ENCODE results near the gene CBLIF. TPM values are rescaled to one million over a fixed set of nuclear protein-coding genes. Genes with fewer than 3 reads are reported as not detected.
"Not testable (repeated sequence)": the region's sequence is repeated elsewhere in the genome, so short reads cannot be mapped to it uniquely, and the experiment has no call there.

The CBLIF gene
- total RNA-seq, 1 donor from 2014 or later, result not detected

DNA sequence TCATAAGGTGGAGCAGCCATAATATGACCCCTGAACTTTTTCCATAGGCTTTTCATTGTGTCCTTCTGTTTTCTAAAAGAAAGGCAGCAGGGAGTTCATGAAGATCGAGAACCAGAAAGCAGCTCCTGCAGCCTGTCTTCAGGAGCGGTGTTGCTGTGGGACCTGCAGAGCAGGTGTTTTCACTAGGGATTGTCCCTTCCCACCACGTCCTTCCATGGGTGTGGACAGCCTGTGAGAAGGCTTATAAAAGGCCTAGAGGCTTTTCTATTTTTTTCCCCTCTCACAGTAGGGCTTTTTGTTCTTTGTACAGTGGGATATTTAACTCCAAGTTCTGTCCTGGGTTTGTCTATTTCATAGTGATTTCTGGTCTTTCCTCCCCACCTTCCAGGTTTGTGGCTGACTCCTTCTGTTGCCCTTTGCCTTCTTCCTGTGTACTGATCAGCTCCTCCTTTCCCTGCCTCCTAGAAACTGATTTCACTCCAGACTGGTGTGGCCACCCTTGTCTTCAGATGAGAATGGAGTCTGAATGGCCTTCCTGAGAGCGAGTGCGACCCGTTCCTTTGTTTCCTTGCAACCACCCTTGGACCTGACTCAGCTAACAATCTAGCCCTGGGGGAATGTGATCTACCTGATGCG, 44.8 kb downstream of the CBLIF start:
- no peak for DNase-seq (ENCODE audit: low spot score)

DNA sequence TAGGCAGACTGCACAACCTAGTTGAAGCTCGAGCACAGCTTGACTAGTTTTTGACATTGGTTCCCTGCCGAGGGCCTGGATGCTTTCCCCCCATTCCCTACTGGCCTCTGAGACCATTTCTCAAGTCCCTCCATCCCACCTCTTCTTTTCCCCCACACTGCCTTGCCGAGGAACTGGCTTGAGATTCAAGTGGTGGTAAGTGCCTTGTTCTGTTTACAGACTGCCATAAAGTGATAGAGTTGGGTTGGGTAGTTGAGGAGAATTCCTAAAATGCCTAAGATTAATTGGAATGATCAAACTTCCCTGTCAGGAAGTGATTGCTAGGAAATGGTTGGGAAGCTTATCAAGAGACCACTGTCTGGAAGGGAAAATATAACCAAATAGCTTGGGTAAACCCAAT, 50.9 kb downstream of the CBLIF start:
- no peak for DNase-seq (ENCODE audit: low spot score)

DNA sequence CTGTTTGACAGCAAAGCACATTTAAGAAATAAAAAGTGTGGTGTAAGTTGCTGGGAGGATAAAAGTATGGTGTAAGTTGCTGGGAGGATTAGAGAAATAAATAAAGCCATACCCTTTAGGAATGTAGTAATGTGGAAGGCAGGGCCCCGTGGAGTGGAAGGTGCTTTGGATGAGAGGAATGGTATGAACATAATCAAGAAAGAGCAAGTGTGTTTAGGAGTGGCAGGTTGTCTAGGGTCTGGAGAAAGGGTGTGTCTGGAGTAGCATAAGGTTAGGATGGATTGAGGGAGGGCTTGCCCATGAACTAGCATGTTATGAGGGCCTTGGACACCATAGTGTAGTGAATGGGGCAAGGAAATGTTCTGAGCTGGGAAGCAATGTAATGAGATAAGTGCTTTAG, 52.8 kb downstream of the CBLIF start:
- DNase-seq (ENCODE audit: low spot score), result no peak

DNA sequence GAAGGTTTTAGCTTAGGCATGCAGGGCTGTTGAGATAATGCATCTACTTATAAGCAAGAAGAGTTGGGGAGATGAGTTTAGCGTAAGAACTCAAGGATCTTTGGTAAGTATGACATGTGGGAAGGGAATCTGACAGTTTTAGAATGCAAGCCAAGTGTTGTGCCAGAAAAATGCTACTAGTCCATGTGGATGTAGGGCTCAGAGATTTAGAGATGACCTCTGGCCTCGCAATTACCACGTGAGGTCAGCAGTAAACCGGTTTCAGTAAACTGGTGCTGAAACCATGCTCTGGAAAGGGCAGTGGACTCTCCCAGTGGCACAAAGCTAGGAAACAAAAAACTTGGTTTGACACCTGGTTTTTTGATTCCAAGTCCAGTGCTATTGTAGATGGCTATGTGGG, 53.7 kb downstream of the CBLIF start:
- no peak for DNase-seq (ENCODE audit: low spot score)

DNA sequence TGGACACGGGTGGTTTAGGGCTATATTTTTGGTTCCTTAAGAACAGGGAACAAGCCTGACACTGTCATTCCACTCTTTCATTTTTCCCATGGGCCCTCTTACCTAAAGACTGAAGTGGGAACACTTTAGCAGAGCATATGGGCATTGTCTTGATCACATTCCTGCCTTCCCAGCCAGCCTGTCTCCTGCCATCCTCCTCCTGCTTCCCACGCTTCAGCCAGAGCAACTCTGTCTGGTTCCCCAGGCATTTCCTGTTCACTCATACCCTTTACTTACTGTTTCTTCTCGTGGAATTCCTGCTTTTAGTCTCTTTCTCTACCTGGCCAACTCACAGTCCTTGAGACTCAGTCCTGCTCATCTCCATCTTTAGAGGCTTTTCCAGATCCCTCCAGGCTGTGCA, 57.5 kb downstream of the CBLIF start:
- no peak for DNase-seq (ENCODE audit: low spot score)

DNA sequence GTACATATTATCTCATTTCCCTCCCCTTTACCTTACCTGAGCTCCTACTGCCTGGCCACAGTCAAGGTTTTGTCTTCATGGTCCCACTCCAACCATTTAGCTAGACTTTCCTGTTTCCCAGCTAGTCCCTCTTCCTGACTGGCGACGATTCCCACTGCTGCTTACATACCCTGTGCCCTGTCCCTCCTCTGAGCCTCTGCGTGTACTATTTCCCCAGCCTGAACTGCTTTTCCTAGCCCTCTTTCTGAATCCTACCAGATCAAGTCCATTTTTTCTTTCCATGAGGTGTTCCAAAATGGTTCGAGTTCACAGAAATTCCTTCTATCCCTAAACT, 58.1 kb downstream of the CBLIF start:
- DNase-seq (ENCODE audit: low spot score), result no peak

DNA sequence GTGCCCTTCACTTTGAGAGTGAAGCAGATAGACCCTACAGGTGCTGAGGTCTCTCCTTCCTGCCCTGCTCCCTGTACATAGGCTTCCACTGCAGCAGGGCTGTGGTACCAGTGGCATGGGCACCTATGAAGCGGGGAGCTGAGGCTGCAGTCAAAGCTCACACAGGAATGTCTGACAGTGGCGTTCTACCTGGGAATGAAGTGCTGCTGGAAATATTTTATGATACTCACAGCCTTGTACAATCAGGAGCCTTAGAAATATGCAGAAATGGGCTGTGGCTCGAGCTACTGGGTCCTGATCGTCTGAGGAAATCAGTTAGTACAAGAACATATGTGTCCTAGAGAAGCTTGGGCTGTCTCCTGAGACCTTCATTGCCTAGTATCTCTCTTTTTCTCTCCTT, 59.5 kb downstream of the CBLIF start:
- no peak for DNase-seq (ENCODE audit: low spot score)

DNA sequence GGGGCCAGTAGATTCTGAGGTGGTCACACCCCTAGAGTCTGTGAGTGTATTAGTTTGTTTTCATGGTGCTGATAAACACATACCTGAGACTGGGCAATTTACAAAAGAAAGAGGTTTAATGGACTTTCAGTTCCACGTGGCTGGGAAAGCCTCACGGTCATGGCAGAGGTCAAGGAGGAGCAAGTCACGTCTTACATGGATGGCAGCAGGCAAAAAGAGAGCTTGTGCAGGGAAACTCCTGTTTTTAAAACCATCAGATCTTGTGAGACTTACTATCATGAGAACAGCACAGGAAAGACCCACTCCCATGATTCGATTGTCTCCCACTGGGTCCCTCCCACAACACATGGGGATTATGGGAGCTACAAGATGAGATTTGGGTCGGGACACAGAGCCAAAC, 60.9 kb downstream of the CBLIF start:
- DNase-seq (ENCODE audit: low spot score), result not testable (repeated sequence)

DNA sequence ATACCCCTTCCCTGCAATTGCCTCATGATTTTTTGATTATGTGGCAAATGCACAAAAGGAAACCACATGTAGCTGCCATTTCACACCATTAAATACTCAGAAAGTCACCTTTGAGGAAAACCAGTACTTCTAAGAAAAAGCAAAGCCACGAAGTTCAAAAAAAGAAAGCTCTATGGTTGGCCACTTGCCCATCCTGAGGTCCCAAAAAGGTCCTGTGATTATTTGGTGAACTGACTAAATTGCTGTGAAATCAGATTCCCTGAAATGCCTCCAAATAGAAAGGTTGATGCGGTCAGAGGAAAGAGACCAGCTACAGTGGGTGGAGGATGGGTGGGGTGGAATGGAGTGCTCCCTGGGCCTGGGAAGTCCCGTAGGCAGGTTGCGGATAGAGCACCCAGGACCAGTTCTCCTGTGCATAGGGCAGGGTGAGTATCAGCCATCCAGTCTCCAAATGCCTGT, 61.6 kb downstream of the CBLIF start:
- DNase-seq (ENCODE audit: low spot score), result no peak

DNA sequence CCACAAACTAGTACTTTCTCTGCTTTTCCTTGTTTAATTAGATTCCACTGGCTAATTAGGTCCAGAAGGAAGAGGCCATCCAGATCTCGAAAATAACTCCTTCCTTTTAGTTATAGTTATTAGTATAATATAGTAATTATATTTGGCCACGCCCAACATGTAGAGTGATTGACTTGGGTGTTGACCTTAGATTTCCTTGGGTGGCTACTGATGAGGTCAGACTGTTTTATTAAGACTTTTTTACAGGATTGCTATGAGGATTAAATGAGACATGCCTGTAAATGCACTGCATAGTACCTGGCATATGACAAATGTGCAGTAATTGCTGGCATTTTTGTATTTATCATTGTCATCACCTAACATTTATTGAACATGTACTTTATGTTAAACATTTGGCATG, 63.2 kb downstream of the CBLIF start:
- DNase-seq (ENCODE audit: low spot score), result no peak

DNA sequence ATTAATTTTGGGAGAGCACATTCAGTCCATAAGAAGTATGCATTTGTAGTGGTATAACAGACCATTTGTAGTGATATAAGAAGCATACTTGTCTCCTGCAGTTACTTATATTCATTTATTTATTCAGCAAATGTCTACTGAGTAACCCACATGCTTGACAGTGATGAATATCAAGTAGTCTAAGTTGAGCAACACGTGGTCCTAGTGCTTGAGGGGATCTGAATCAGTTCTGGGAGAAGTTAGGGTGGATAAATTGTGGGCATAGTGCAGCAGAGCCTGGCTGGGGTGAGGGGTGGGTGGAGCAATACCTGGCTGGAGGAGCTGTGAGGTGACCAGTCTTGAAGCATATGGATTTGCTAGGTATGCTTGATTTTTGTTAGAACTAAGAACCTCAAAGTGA, 65.8 kb downstream of the CBLIF start:
- DNase-seq (ENCODE audit: low spot score), result no peak

Other genes starting within 250 kb of the CBLIF start
- gene OSBP, start 229.7 kb downstream of the CBLIF start, total RNA-seq, result 39.8 TPM
- gene PATL1, start 176.5 kb downstream of the CBLIF start, total RNA-seq, result 32.5 TPM
- gene OR10V1, start 131.7 kb downstream of the CBLIF start, total RNA-seq, result not detected
- 24.9 TPM for gene STX3, start 90.1 kb downstream of the CBLIF start, total RNA-seq
- gene MRPL16, start 34.7 kb downstream of the CBLIF start, total RNA-seq, result 39.5 TPM
- not detected for gene TCN1, start 21.0 kb upstream of the CBLIF start, total RNA-seq
- not detected for gene OOSP3, start 33.3 kb upstream of the CBLIF start, total RNA-seq
- not detected for gene OOSP1, start 92.9 kb upstream of the CBLIF start, total RNA-seq
- not detected for gene OOSP4A, start 118.5 kb upstream of the CBLIF start, total RNA-seq
- gene OOSP4B, start 171.7 kb upstream of the CBLIF start, total RNA-seq, result not detected
- not detected for gene OOSP2, start 194.9 kb upstream of the CBLIF start, total RNA-seq
- not detected for gene MS4A3, start 211.2 kb upstream of the CBLIF start, total RNA-seq
- gene MS4A2, start 243.2 kb upstream of the CBLIF start, total RNA-seq, result 1.1 TPM

Data from mesenteric fat pad (tissue), 1 donor.